Motor neuron (in vitro differentiated cells): ENCODE measurements around the gene CARMIL1. TPM values are rescaled to one million over a fixed set of nuclear protein-coding genes. Genes with fewer than 3 reads are reported as not detected.

Experiments
- ATAC-seq, 8 experiments: fragments of 200-7000 bp; cut with Tn5 transposase; replicated peaks in 6 of 8; 2 replicates each; pipeline ENCODE4 v1.8.0; 2021; ENCODE audit warnings: mild to moderate bottlenecking in 8 of 8, moderate library complexity in 8 of 8
- H3K27ac ChIP-seq, 2 donors: fragments of 250-450 bp; sonication (Bioruptor Pico); 2 replicates each; pipeline ENCODE4 v1.9.0; 2021; ENCODE audit warnings: antibody characterized with exemption in 2 of 2, mild to moderate bottlenecking in 2 of 2, moderate library complexity in 1 of 2
- H3K4me1 ChIP-seq, 2 donors: fragments of 250-450 bp; sonication (Bioruptor Pico); replicated peaks in 1 of 2; 2 replicates each; pipeline ENCODE4 v1.6.1; 2021; ENCODE audit warnings: antibody characterized with exemption in 2 of 2, mild to moderate bottlenecking in 2 of 2, moderate library complexity in 1 of 2
- H3K4me3 ChIP-seq, 5 donors: fragments of 250-450 bp; sonication (Bioruptor Pico); 2 replicates each; pipeline ENCODE4 v1.9.0; 2021; ENCODE audit warnings: antibody characterized with exemption in 5 of 5, mild to moderate bottlenecking in 5 of 5, moderate library complexity in 4 of 5
- WGBS, 10 experiments: fragments of 450-650 bp; shearing (Covaris generic); methylation state at CpG; one replicate each; pipeline ENCODE4 v1.0.0; 2022; 5-methylcytosine and 5-hydroxymethylcytosine counted together
- in situ Hi-C, 9 experiments: fragments of 400-800 bp; cut with MboI; loops; one replicate each; pipeline ENCODE4 v1.15.0; 2021; ENCODE audit warnings: low sequenced_read_pairs in 9 of 9, low pct_unique_long_range_greater_than_20kb in 2 of 9; ENCODE audit not compliant: unreplicated experiment in 9 of 9
- total RNA-seq, 8 experiments: library from RNA; unstranded; fragments of 300-600 nt; gene quantifications; 2 replicates each; pipeline versions ENCODE4 v1.2.3 to v1.2.4, GENCODE V29; 2022

The CARMIL1 gene
- total RNA-seq, 8 experiments from 2014 or later = 1.7 to 52.5 (median 6.4) TPM

- Histone ChIP-seq H3K4me3 (no peak overlapping the region), H3K27ac (no peak overlapping the region), H3K4me1 (peaks cover 0 to 2% of the 10 kb centered on the region in 2 donors)
- no peak for ATAC-seq
- 40 to 100% (median 79%) methylated on average over 1 to 2 of the region's 2 CpGs; no CpG with 5 or more reads in 2 of the 10 experiments for WGBS, 10 experiments
- in situ Hi-C loops = no loop called here
These were observed 118.2 kb downstream of the CARMIL1 start for GRCh38 chr6:25397406-25397805.

GRCh38 chr6:25399885-25400284, 120.7 kb downstream of the CARMIL1 start:
- ATAC-seq = no peak
- no peak overlapping the region for H3K27ac ChIP-seq
- in situ Hi-C loops = no loop called here
- peaks cover 0 to 2% of the 10 kb centered on the region in 2 donors for H3K4me1 ChIP-seq
- 37 to 100% (median 86%) methylated on average over 1 to 4 of the region's 5 CpGs; no CpG with 5 or more reads in 3 of the 10 experiments for WGBS, 10 experiments
- no peak overlapping the region for H3K4me3 ChIP-seq

GRCh38 chr6:25401711-25402110, 122.5 kb downstream of the CARMIL1 start:
- H3K4me1 ChIP-seq = peaks cover 0 to 2% of the 10 kb centered on the region in 2 donors
- no peak for ATAC-seq
- in situ Hi-C loops = no loop called here
- no peak overlapping the region for H3K4me3 ChIP-seq
- 62 to 100% (median 81%) methylated on average over 1 to 5 of the region's 5 CpGs; no CpG with 5 or more reads in 1 of the 10 experiments for WGBS, 10 experiments
- no peak overlapping the region for H3K27ac ChIP-seq

GRCh38 chr6:25402125-25402524, 123.0 kb downstream of the CARMIL1 start:
- H3K4me1 ChIP-seq = peaks cover 0 to 2% of the 10 kb centered on the region in 2 donors
- H3K4me3 ChIP-seq = no peak overlapping the region
- in situ Hi-C loops = no loop called here
- H3K27ac ChIP-seq = no peak overlapping the region
- 83 to 100% (median 91%) methylated on average over 3 to 4 of the region's 4 CpGs; no CpG with 5 or more reads in 1 of the 10 experiments for WGBS, 10 experiments
- no peak for ATAC-seq

GRCh38 chr6:25403150-25403549, 124.0 kb downstream of the CARMIL1 start:
- ATAC-seq = no peak
- H3K4me3 ChIP-seq = no peak overlapping the region
- no peak overlapping the region for H3K27ac ChIP-seq
- 83 to 100% (median 100%) methylated on average over 1 of the region's 2 CpGs; no CpG with 5 or more reads in 7 of the 10 experiments for WGBS, 10 experiments
- in situ Hi-C loops = no loop called here
- H3K4me1 ChIP-seq = peaks cover 0 to 2% of the 10 kb centered on the region in 2 donors

GRCh38 chr6:25404091-25404490, 124.9 kb downstream of the CARMIL1 start:
- in situ Hi-C loops = no loop called here
- peaks cover 0 to 2% of the 10 kb centered on the region in 2 donors for H3K4me1 ChIP-seq
- WGBS, 10 experiments = 17 to 100% (median 81%) methylated on average over 1 to 3 of the region's 3 CpGs; no CpG with 5 or more reads in 4 of the 10 experiments
- no peak overlapping the region for H3K27ac ChIP-seq
- no peak overlapping the region for H3K4me3 ChIP-seq
- ATAC-seq = no peak

- Histone ChIP-seq H3K4me3 (no peak overlapping the region), H3K27ac (no peak overlapping the region), H3K4me1 (peaks cover 0 to 2% of the 10 kb centered on the region in 2 donors)
- in situ Hi-C loops = no loop called here
- ATAC-seq = no peak
- 4 to 100% (median 67%) methylated on average over 2 to 5 of the region's 8 CpGs; no CpG with 5 or more reads in 3 of the 10 experiments for WGBS, 10 experiments
These were observed 125.6 kb downstream of the CARMIL1 start for GRCh38 chr6:25404693-25405169.

GRCh38 chr6:25405442-25405841, 126.3 kb downstream of the CARMIL1 start:
- 71 to 75% (median 71%) methylated on average over 1 of the region's 1 CpG; no CpG with 5 or more reads in 7 of the 10 experiments for WGBS, 10 experiments
- Histone ChIP-seq H3K4me1 (peaks cover 0 to 2% of the 10 kb centered on the region in 2 donors), H3K4me3 (no peak overlapping the region), H3K27ac (no peak overlapping the region)
- ATAC-seq = no peak
- in situ Hi-C loops = no loop called here

- H3K4me3 ChIP-seq = no peak overlapping the region
- 39 to 100% (median 76%) methylated on average over 1 to 3 of the region's 3 CpGs; no CpG with 5 or more reads in 3 of the 10 experiments for WGBS, 10 experiments
- no peak overlapping the region for H3K27ac ChIP-seq
- no peaks in the 10 kb centered on the region for H3K4me1 ChIP-seq
- in situ Hi-C loops = no loop called here
- ATAC-seq = no peak
These were observed 128.3 kb downstream of the CARMIL1 start for GRCh38 chr6:25407431-25407830.

GRCh38 chr6:25410102-25410501, 130.9 kb downstream of the CARMIL1 start:
- Histone ChIP-seq H3K4me3 (no peak overlapping the region), H3K4me1 (peaks cover 0 to 4% of the 10 kb centered on the region in 2 donors), H3K27ac (no peak overlapping the region)
- in situ Hi-C loops = no loop called here
- WGBS, 10 experiments = 86 to 100% (median 100%) methylated on average over 1 of the region's 1 CpG; no CpG with 5 or more reads in 2 of the 10 experiments
- ATAC-seq = no peak

- no peak overlapping the region for H3K4me3 ChIP-seq
- 70 to 100% (median 93%) methylated on average over 1 to 7 of the region's 7 CpGs; no CpG with 5 or more reads in 1 of the 10 experiments for WGBS, 10 experiments
- in situ Hi-C loops = no loop called here
These were observed 132.3 kb downstream of the CARMIL1 start for GRCh38 chr6:25411316-25411950.

GRCh38 chr6:25413207-25413905, 134.2 kb downstream of the CARMIL1 start:
- Histone ChIP-seq H3K4me1 (peaks cover 0 to 4% of the 10 kb centered on the region in 2 donors), H3K4me3 (no peak overlapping the region), H3K27ac (no peak overlapping the region)
- 0 to 100% (median 67%) methylated on average over 1 of the region's 1 CpG; no CpG with 5 or more reads in 5 of the 10 experiments for WGBS, 10 experiments
- peak in 1 of 8 experiments; percentile 73 for ATAC-seq
- in situ Hi-C loops = no loop called here

More at GRCh38 chr6:25411316-25411950, 132.3 kb downstream of the CARMIL1 start:
- Histone ChIP-seq H3K27ac (no peak overlapping the region), H3K4me1 (peaks cover 0 to 4% of the 10 kb centered on the region in 2 donors)
- no peak for ATAC-seq

- ATAC-seq = no peak
- 0 to 100% (median 84%) methylated on average over 1 of the region's 1 CpG; no CpG with 5 or more reads in 6 of the 10 experiments for WGBS, 10 experiments
- in situ Hi-C loops = no loop called here
- Histone ChIP-seq H3K27ac (no peak overlapping the region), H3K4me1 (peaks cover 0 to 4% of the 10 kb centered on the region in 2 donors), H3K4me3 (no peak overlapping the region)
These were observed 135.0 kb downstream of the CARMIL1 start for GRCh38 chr6:25414168-25414567.
